PFSK-1 (cell line): ENCODE data around the gene POLR1A.

Source experiments
- FOXP2 ChIP-seq: optimal IDR thresholded peaks from 2 replicates; pipeline ENCODE3; 2011; ENCODE audit warnings: borderline replicate concordance, control low read depth, inconsistent platforms; ENCODE audit not compliant: insufficient read depth; ENCODE audit errors: extremely low read length, extremely low read depth
- POLR2AphosphoS5 ChIP-seq: IDR thresholded peaks from 2 replicates; pipeline ENCODE4 v1.6.1; 2012; ENCODE audit warnings: low read depth, mild to moderate bottlenecking, control low read depth, low read length, moderate library complexity
- SIN3A ChIP-seq: IDR thresholded peaks from 2 replicates; pipeline ENCODE4 v1.6.1; 2012; ENCODE audit warnings: mild to moderate bottlenecking, low read length, moderate library complexity, borderline replicate concordance; ENCODE audit not compliant: insufficient read depth
- TAF1 ChIP-seq: IDR thresholded peaks from 2 replicates; pipeline ENCODE4 v1.6.1; 2012; ENCODE audit warnings: low read length, control low read depth, borderline replicate concordance; ENCODE audit not compliant: insufficient read depth
- TF ChIP-seq, protein P1 (sequence below), 2 experiments: IDR thresholded peaks; 2 replicates each; pipeline versions ENCODE4 v1.6.1 to v1.8.0; 2011 to 2012; ENCODE audit warnings: low read depth in 2 of 2, low read length in 2 of 2, control low read depth in 1 of 2, inconsistent platforms in 1 of 2, mild to moderate bottlenecking in 1 of 2, moderate library complexity in 1 of 2; ENCODE audit not compliant: insufficient read depth in 1 of 2

The POLR1A gene

DNA sequence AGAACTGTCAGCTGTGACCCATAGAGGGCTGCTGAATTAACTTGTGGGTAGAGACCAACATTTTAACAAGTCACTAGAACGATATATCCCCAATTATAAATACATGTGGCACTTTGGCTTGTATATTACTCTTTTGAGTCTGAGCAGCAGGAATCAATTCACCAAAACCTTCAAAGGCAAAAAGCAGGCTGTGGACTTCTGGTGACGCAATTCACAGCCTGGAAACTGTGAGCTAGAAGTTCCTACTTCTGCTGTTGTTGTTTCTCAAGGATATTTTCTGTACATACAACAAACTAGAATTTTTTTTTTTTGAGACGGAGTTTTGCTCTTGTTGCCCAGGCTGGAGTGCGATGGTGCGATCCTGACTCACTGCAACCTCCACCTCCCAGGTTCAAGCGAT lies 37.6 kb upstream of the POLR1A start:
- no peak for TF ChIP-seq TAF1

DNA sequence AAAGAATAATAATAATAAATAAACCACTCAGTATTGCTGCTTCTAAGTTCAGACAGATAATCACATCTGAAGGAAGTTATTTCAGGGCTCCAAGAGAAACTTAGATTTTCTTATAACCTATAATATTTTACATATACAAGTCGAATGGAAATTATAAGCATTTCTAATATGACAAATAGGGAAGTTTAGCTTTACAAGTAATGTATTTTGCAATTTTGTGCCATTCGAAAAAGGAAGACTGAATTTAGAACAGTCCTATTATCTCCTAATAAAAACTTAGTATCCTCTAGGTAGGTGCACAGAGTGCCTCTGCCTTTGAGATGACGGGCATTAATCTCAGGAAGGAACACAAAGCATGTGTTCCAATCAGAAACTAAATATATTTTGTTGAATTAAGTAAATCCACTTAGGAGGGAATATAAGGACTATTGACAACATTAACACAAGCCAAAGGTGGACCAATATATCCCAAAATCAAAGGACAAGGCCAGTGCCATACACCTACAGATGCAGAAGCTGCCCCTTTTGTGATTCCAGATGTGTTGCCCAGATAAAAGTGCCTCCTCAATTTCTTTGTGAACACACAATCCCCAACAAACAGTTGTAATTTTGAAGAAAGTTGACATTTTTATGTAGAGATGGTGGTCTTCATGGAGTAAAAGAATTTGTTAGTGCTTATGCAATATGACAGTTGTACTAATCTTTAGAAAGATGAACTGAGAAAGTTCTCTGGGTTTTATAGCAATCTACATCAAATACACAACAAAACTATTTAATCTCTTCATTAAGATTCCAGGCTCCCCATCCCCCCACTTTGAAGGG lies 37.0 kb upstream of the POLR1A start:
- peak; percentile 42; the same call in 1 of the 2 replicates for TF ChIP-seq POLR2AphosphoS5
- TF ChIP-seq SIN3A: no peak

DNA sequence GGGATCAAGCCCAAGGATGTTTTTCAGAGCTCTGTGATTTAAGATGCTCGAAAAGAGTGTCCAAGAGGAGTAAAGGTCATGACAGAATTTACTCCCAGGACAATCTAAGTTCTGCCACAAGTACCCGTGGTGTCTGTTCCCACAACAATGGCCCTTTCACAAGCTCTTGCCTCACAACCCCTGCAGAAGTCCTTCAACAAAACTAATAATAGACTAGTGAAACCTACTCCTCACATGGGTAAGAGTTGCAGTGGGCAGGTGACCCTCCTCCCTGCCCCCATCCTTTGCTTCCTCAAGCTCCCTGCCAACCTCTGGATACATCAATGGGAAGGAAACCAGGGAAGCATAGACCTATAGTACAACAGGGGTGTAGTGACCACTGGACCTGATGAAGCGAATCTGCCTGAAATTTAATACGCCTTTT lies 35.3 kb upstream of the POLR1A start:
- TF ChIP-seq TAF1 (no peak), SIN3A (no peak), POLR2AphosphoS5 (peak; percentile 64)

DNA sequence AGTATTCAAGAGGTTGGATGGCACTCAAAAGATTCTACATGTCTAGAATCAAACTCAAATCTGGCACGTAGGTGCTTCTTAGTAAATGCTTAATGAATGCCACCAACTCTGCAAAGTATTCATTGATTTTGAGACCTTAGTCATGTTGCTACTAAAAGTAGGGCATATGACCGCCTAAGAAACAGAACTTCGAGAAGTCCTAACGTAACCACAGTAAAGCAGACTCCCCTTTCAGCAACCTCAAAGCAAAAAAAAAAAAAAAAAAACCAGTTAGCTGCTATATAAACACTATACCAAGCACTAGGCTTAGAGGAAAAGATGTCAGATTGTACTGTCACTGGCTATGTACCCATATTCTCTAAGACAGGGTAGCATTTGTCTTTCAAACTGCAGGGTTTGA lies 34.3 kb upstream of the POLR1A start:
- TF ChIP-seq, protein P1, sequence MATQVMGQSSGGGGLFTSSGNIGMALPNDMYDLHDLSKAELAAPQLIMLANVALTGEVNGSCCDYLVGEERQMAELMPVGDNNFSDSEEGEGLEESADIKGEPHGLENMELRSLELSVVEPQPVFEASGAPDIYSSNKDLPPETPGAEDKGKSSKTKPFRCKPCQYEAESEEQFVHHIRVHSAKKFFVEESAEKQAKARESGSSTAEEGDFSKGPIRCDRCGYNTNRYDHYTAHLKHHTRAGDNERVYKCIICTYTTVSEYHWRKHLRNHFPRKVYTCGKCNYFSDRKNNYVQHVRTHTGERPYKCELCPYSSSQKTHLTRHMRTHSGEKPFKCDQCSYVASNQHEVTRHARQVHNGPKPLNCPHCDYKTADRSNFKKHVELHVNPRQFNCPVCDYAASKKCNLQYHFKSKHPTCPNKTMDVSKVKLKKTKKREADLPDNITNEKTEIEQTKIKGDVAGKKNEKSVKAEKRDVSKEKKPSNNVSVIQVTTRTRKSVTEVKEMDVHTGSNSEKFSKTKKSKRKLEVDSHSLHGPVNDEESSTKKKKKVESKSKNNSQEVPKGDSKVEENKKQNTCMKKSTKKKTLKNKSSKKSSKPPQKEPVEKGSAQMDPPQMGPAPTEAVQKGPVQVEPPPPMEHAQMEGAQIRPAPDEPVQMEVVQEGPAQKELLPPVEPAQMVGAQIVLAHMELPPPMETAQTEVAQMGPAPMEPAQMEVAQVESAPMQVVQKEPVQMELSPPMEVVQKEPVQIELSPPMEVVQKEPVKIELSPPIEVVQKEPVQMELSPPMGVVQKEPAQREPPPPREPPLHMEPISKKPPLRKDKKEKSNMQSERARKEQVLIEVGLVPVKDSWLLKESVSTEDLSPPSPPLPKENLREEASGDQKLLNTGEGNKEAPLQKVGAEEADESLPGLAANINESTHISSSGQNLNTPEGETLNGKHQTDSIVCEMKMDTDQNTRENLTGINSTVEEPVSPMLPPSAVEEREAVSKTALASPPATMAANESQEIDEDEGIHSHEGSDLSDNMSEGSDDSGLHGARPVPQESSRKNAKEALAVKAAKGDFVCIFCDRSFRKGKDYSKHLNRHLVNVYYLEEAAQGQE (IDR thresholded peaks at IDR 0.05; ENCODE audit: insufficient read depth in 1 of 2, low read depth in 2 of 2, low read length in 2 of 2): no peak
- TF ChIP-seq POLR2AphosphoS5: 0 out of 2 replicates have a peak, but pooled peaks have one; percentile 10

DNA sequence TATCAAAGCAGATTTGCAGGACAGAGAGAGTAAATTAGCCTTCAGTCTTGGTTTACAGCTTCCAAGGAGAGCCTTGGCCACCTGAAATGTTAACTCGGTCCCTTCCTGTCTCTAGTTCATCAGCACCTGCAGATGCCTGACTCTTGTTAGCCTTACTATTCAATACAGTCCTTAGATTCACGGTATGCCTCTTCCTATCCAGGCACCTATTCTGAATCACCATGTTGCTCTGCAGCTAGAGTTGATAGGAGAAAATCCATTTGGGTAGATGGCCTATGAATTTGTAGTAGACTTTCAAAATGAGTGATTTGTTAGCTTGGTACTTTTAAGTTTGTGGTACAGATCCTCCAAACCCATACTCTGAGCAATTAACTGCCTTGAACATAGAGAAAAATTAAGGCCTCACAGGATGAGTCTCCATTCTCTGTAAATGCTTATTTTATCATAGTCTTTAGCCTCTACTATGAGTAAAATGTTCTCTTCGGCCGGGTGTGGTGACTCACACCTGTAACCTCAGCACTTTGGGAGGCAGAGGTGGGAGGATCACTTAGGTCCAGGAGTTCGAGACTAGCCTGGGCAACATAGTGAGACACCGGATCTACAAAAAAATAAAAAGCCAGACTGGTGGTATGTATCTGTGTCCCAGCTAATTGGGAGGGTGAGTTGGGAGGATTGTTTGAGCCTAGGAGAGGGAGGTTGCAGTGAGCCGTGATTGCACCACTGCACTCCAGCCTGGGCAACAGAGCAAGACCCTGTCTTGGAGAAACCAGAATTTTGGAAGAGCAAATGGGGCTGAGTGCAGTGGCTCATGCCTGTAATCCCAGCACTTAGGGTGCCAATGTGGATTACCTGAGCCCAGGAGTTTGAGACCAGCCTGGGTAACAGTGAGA lies 33.3 kb upstream of the POLR1A start:
- TF ChIP-seq TAF1 (no peak), SIN3A (no peak)

DNA sequence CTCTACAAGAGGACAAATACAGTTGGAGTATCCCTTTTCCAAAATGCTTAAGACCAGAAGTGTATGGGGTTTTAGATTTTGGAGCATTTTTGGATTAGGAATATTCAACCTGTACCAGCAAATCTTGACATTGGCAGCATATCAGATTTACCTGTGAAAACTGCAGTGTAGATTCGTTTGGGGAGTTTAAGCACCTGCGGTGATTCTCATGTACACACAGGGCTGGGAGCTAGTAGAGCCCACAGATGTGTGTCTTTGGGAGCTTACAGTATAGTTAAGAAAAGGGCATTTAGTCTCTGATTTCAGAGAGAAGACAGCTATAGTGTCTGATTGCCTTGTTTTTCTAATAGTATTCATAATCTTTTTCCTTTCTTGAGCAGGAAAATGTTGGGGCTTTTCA lies 30.5 kb upstream of the POLR1A start:
- TF ChIP-seq POLR2AphosphoS5 (no peak), SIN3A (no peak), TAF1 (no peak), FOXP2 (no peak)
- TF ChIP-seq, protein P1 (IDR thresholded peaks at IDR 0.05; ENCODE audit: insufficient read depth in 1 of 2, low read depth in 2 of 2, low read length in 2 of 2): no peak

DNA sequence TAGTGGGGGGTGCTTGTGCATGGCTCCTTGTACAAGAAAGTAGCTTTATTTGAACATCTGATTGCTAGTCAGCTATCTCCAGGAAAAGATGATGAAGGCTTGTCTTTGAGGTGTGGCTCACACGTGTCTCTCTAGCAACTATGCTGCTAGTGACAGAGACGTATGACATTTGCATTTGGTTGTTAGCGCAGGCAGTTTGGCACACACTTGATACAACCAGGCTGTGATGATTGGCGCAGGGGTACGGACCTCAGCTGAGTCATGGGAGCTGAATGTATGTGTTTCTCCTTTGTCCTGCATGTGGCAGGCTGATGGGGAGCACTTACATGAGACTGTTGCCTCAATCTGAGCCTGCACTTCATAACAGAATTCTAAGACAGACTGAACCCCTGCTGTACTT lies 30.0 kb upstream of the POLR1A start:
- TF ChIP-seq, protein P1 (IDR thresholded peaks at IDR 0.05; ENCODE audit: insufficient read depth in 1 of 2, low read depth in 2 of 2, low read length in 2 of 2): no peak
- TF ChIP-seq TAF1: no peak
- no peak for TF ChIP-seq FOXP2
- no peak for TF ChIP-seq SIN3A
- TF ChIP-seq POLR2AphosphoS5: no peak
